ENCODE data around the gene SF3B4.

Gene SF3B4

GRCh38 chr1:149899460-149900284 is 27.9 kb downstream of the SF3B4 start, which contains the start of gene BOLA1:
Gene BOLA1 (plus strand): TSS chr1:149899568. CDS start chr1:149900060, 492 bp downstream.
- H2AFZ ChIP-seq (ENCODE audit: low read depth): peak within 1 kb of the TSS; percentile 95
- H4K20me1 ChIP-seq (ENCODE audit: insufficient read depth): no peaks in the 10 kb centered on the region
- H3K4me1 ChIP-seq (ENCODE audit: low read depth, poor library complexity, severe bottlenecking): peaks cover 15% of the 10 kb centered on the region
- peak within 1 kb of the TSS; percentile 100 for H3K4me3 ChIP-seq (IDR thresholded peaks at IDR 0.05; ENCODE audit: insufficient read depth, low read depth, low read length)
- peak within 1 kb of the TSS; percentile 36 for H3K27ac ChIP-seq
- H3K79me2 ChIP-seq (ENCODE audit: insufficient read depth, low read depth): no peaks in the 10 kb centered on the region
- TF ChIP-seq CTCF (conservative IDR thresholded peaks at IDR 0.05; ENCODE audit: low read depth, low read length): no peak
- peak within 1 kb of the TSS; percentile 72 for H3K9ac ChIP-seq
- H3K36me3 ChIP-seq (ENCODE audit: insufficient read depth): no peaks in the 10 kb centered on the region
- peak within 1 kb of the TSS; percentile 76 for H3K4me2 ChIP-seq
- H3K27me3 ChIP-seq (ENCODE audit: insufficient read depth, low read depth): no peaks in the 10 kb centered on the region

GRCh38 chr1:149896575-149896974 is 31.0 kb downstream of the SF3B4 start:
- Histone ChIP-seq H3K79me2 (ENCODE audit: insufficient read depth, low read depth) (no peaks in the 10 kb centered on the region), H3K9ac (no peak overlapping the region), H3K4me1 (ENCODE audit: low read depth, poor library complexity, severe bottlenecking) (peaks cover 15% of the 10 kb centered on the region), H4K20me1 (ENCODE audit: insufficient read depth) (no peaks in the 10 kb centered on the region), H3K4me2 (no peak overlapping the region), H3K36me3 (ENCODE audit: insufficient read depth) (no peaks in the 10 kb centered on the region), H3K4me3 (IDR thresholded peaks at IDR 0.05; ENCODE audit: insufficient read depth, low read depth, low read length) (no peak overlapping the region), H3K27me3 (ENCODE audit: insufficient read depth, low read depth) (no peaks in the 10 kb centered on the region), H3K27ac (no peak overlapping the region), H2AFZ (ENCODE audit: low read depth) (no peak overlapping the region)
- no peak for TF ChIP-seq CTCF (conservative IDR thresholded peaks at IDR 0.05; ENCODE audit: low read depth, low read length)

GRCh38 chr1:149888999-149889289 is 38.7 kb downstream of the SF3B4 start:
- H3K79me2 ChIP-seq (ENCODE audit: insufficient read depth, low read depth): peaks cover 31% of the 10 kb centered on the region
- H4K20me1 ChIP-seq (ENCODE audit: insufficient read depth): no peaks in the 10 kb centered on the region

GRCh38 chr1:149888247-149888998 is 39.2 kb downstream of the SF3B4 start:
- H2AFZ ChIP-seq (ENCODE audit: low read depth): peak overlapping the region; percentile 61
- H3K27me3 ChIP-seq (ENCODE audit: insufficient read depth, low read depth): no peaks in the 10 kb centered on the region
- H3K9ac ChIP-seq: peak overlapping the region; percentile 92
- H3K4me2 ChIP-seq: peak overlapping the region; percentile 86
- peaks cover 36% of the 10 kb centered on the region for H3K79me2 ChIP-seq (ENCODE audit: insufficient read depth, low read depth)
- peak; percentile 98 for TF ChIP-seq CTCF (conservative IDR thresholded peaks at IDR 0.05; ENCODE audit: low read depth, low read length)
- peaks cover 25% of the 10 kb centered on the region for H3K4me1 ChIP-seq (ENCODE audit: low read depth, poor library complexity, severe bottlenecking)
- H4K20me1 ChIP-seq (ENCODE audit: insufficient read depth): no peaks in the 10 kb centered on the region
- H3K27ac ChIP-seq: peak overlapping the region; percentile 92
- no peaks in the 10 kb centered on the region for H3K36me3 ChIP-seq (ENCODE audit: insufficient read depth)
- peak overlapping the region; percentile 100 for H3K4me3 ChIP-seq (IDR thresholded peaks at IDR 0.05; ENCODE audit: insufficient read depth, low read depth, low read length)

More at GRCh38 chr1:149888999-149889289, 38.7 kb downstream of the SF3B4 start:
- peak overlapping the region; percentile 92 for H3K27ac ChIP-seq
- H2AFZ ChIP-seq (ENCODE audit: low read depth): peak overlapping the region; percentile 61
- peak overlapping the region; percentile 100 for H3K4me3 ChIP-seq (IDR thresholded peaks at IDR 0.05; ENCODE audit: insufficient read depth, low read depth, low read length)
- no peaks in the 10 kb centered on the region for H3K27me3 ChIP-seq (ENCODE audit: insufficient read depth, low read depth)
- H3K4me2 ChIP-seq: peak overlapping the region; percentile 86
- H3K36me3 ChIP-seq (ENCODE audit: insufficient read depth): no peaks in the 10 kb centered on the region
- peaks cover 20% of the 10 kb centered on the region for H3K4me1 ChIP-seq (ENCODE audit: low read depth, poor library complexity, severe bottlenecking)
- peak overlapping the region; percentile 92 for H3K9ac ChIP-seq
- no peak for TF ChIP-seq CTCF (conservative IDR thresholded peaks at IDR 0.05; ENCODE audit: low read depth, low read length)

Data from KMS-11 (cell line).